Measurements from ENCODE around the gene FAM187B.

- TF ChIP-seq CTCF (IDR thresholded peaks at IDR 0.05) (peak in 4 of 6 experiments; percentile 27 to 41 (median 36)), POLR2A (IDR thresholded peaks at IDR 0.05) (peak in 1 of 2 donors; percentile 36)
These were observed 19.2 kb upstream of the FAM187B start for GRCh38 chr19:35247526-35248309.
